ENCODE results near the gene H6PD. TPM values are rescaled to one million over a fixed set of nuclear protein-coding genes. Genes with fewer than 3 reads are reported as not detected.

Gene H6PD
- total and polyA plus RNA-seq, 9 of the 15 experiments (the other 6 are each of a cell fraction or from before 2014, with no cell fraction given) = 0.04 to 2.5 (median 0.95) TPM

DNA sequence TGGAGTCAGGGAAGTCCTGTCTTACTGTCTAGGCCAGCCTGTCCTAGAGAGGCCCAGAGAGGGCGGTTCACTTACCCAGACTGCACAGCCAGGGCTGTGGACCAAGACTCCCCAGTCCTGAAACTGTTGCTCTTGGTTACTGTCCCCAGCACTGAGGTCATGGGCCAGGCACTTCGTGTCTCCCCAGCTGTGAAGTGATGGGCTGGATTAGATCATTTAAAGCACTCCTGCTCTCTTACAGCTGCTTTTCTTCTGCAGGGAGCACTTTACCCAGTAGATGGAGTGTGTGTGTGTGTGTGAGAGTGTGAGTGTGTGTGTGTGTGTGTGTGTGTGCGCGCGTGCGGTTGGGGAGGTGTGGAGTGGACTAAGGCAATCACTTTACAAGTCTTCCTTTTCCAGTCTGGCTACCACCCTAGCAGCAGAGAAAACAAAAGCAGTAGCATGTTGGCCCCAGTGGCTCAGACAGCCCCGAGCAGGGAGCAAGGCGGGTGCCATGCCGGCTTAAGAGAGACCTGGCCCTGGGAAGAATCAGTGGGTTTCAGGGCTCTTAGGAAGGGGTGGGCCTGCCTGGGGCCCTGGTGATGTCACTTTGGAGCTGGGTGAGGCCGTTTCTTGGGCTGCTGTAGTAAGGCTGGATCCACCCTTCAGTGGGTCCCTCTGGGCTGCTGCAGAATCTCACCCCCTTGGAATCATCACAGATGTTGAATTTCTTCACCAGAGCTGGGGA is 60.5 kb downstream of the H6PD start (continued):
- TF ChIP-seq, protein P1, sequence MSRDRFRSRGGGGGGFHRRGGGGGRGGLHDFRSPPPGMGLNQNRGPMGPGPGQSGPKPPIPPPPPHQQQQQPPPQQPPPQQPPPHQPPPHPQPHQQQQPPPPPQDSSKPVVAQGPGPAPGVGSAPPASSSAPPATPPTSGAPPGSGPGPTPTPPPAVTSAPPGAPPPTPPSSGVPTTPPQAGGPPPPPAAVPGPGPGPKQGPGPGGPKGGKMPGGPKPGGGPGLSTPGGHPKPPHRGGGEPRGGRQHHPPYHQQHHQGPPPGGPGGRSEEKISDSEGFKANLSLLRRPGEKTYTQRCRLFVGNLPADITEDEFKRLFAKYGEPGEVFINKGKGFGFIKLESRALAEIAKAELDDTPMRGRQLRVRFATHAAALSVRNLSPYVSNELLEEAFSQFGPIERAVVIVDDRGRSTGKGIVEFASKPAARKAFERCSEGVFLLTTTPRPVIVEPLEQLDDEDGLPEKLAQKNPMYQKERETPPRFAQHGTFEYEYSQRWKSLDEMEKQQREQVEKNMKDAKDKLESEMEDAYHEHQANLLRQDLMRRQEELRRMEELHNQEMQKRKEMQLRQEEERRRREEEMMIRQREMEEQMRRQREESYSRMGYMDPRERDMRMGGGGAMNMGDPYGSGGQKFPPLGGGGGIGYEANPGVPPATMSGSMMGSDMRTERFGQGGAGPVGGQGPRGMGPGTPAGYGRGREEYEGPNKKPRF (IDR thresholded peaks at IDR 0.05; ENCODE audit: low read depth, low read length) = no peak
- TF ChIP-seq ZNF444 (CRISPR knock-in tag; IDR thresholded peaks at IDR 0.05) = no peak
- no peak for TF ChIP-seq ETS2 (tag; IDR thresholded peaks at IDR 0.05; ENCODE audit: borderline replicate concordance, poor library complexity, severe bottlenecking)
- no peak for TF ChIP-seq RAD51 (IDR thresholded peaks at IDR 0.05; ENCODE audit: borderline replicate concordance, low read depth)
- TF ChIP-seq PCBP1 (IDR thresholded peaks at IDR 0.05; ENCODE audit: low read depth, low read length, poor library complexity, severe bottlenecking) = no peak
- no peak for TF ChIP-seq ZNF589 (CRISPR knock-in tag; IDR thresholded peaks at IDR 0.05; ENCODE audit: low read depth)
- no peak for TF ChIP-seq HMG20B (CRISPR knock-in tag; IDR thresholded peaks at IDR 0.05)
- TF ChIP-seq RFX1 (IDR thresholded peaks at IDR 0.05) = peak; percentile 59
- TF ChIP-seq, protein P2, sequence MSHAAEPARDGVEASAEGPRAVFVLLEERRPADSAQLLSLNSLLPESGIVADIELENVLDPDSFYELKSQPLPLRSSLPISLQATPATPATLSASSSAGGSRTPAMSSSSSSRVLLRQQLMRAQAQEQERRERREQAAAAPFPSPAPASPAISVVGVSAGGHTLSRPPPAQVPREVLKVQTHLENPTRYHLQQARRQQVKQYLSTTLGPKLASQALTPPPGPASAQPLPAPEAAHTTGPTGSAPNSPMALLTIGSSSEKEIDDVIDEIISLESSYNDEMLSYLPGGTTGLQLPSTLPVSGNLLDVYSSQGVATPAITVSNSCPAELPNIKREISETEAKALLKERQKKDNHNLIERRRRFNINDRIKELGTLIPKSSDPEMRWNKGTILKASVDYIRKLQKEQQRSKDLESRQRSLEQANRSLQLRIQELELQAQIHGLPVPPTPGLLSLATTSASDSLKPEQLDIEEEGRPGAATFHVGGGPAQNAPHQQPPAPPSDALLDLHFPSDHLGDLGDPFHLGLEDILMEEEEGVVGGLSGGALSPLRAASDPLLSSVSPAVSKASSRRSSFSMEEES (CRISPR knock-in tag; IDR thresholded peaks at IDR 0.05) = no peak
- no peak for TF ChIP-seq FUS (optimal IDR thresholded peaks at IDR 0.05; ENCODE audit: low read depth, low read length)
- no peak for TF ChIP-seq MEF2D (tag; conservative IDR thresholded peaks at IDR 0.05; ENCODE audit: low read depth)
- TF ChIP-seq, protein P3, sequence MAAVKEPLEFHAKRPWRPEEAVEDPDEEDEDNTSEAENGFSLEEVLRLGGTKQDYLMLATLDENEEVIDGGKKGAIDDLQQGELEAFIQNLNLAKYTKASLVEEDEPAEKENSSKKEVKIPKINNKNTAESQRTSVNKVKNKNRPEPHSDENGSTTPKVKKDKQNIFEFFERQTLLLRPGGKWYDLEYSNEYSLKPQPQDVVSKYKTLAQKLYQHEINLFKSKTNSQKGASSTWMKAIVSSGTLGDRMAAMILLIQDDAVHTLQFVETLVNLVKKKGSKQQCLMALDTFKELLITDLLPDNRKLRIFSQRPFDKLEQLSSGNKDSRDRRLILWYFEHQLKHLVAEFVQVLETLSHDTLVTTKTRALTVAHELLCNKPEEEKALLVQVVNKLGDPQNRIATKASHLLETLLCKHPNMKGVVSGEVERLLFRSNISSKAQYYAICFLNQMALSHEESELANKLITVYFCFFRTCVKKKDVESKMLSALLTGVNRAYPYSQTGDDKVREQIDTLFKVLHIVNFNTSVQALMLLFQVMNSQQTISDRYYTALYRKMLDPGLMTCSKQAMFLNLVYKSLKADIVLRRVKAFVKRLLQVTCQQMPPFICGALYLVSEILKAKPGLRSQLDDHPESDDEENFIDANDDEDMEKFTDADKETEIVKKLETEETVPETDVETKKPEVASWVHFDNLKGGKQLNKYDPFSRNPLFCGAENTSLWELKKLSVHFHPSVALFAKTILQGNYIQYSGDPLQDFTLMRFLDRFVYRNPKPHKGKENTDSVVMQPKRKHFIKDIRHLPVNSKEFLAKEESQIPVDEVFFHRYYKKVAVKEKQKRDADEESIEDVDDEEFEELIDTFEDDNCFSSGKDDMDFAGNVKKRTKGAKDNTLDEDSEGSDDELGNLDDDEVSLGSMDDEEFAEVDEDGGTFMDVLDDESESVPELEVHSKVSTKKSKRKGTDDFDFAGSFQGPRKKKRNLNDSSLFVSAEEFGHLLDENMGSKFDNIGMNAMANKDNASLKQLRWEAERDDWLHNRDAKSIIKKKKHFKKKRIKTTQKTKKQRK (IDR thresholded peaks at IDR 0.05; ENCODE audit: borderline replicate concordance, low read depth, low read length) = no peak
- peak; percentile 31 for TF ChIP-seq RBM25 (IDR thresholded peaks at IDR 0.05; ENCODE audit: low read depth, low read length, severe bottlenecking)
- peak in 1 of 2 experiments; percentile 40; a peak in 2 of 4 replicates for TF ChIP-seq RAD21 (CRISPR knock-in tag; conservative IDR thresholded peaks at IDR 0.05 in 1 of 2, IDR thresholded peaks at IDR 0.05 in 1 of 2)
- TF ChIP-seq, protein P4, sequence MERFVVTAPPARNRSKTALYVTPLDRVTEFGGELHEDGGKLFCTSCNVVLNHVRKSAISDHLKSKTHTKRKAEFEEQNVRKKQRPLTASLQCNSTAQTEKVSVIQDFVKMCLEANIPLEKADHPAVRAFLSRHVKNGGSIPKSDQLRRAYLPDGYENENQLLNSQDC (CRISPR knock-in tag; IDR thresholded peaks at IDR 0.05) = no peak
- TF ChIP-seq ZNF239 (CRISPR knock-in tag; IDR thresholded peaks at IDR 0.05) = no peak
- no peak for TF ChIP-seq SMARCA4 (IDR thresholded peaks at IDR 0.05)
- TF ChIP-seq ZNF695 (CRISPR knock-in tag; IDR thresholded peaks at IDR 0.05) = no peak
- TF ChIP-seq PCBP2 (IDR thresholded peaks at IDR 0.05; ENCODE audit: low read depth, low read length, poor library complexity, severe bottlenecking) = no peak
